Left kidney (tissue), 2 donors: ENCODE results near the gene NECTIN2. TPM values are rescaled to one million over a fixed set of nuclear protein-coding genes. Genes with fewer than 3 reads are reported as not detected.
"Not testable (repeated sequence)": the region's sequence is repeated elsewhere in the genome, so short reads cannot be mapped to it uniquely, and the experiment has no call there.

Experiments
- DNase-seq: peaks from one replicate; pipeline ENCODE4 v3.0.0-alpha.2; 2013
- polyA plus RNA-seq: library from polyadenylated mRNA; unstranded; fragments of 120-200 nt; gene quantifications from one replicate; pipeline ENCODE4 v1.2.1, GENCODE V29; 2013; ENCODE audit not compliant: insufficient read length

NECTIN2 gene
- polyA plus RNA-seq, 1 donor, result 139 TPM

- DNase-seq, result no peak
These were observed 32.1 kb upstream of the NECTIN2 start for GRCh38 chr19:44813841-44814470.

DNA sequence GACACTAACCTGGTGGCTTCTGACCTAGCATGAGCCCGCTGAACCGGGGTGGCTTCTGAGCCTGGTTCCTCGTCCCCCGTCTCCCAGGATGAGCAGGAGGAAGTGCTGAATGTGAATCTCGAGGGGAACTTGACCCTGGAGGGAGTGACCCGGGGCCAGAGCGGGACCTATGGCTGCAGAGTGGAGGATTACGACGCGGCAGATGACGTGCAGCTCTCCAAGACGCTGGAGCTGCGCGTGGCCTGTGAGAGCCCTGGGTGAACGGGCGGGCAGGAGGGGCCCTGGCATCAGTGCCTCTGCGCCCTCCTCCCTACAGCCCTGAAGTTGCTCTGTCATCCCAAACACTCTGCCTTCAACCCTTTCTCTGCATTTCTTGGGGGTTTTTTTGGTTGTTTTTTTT lies 31.6 kb upstream of the NECTIN2 start:
- no peak for DNase-seq

DNA sequence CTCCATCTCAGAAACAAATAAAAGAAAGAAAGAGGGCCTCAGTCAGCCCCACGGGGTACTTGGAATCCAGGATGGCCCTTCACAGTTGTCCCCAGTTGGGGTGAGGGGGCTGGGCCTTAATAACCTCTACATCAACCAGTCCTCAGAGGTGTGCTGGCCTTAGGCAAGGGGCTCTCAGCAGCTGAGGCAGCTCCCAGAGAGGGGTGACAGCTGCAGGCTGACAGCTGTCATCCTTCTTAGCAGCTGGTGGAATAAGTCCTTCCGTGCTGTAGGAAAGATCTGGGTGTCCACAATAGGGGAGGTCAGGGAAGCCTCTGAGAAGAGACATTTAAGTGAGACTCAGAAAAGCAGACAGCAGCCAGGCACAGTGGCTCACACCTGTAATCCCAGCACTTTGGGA lies 29.8 kb upstream of the NECTIN2 start:
- DNase-seq, result no peak

DNA sequence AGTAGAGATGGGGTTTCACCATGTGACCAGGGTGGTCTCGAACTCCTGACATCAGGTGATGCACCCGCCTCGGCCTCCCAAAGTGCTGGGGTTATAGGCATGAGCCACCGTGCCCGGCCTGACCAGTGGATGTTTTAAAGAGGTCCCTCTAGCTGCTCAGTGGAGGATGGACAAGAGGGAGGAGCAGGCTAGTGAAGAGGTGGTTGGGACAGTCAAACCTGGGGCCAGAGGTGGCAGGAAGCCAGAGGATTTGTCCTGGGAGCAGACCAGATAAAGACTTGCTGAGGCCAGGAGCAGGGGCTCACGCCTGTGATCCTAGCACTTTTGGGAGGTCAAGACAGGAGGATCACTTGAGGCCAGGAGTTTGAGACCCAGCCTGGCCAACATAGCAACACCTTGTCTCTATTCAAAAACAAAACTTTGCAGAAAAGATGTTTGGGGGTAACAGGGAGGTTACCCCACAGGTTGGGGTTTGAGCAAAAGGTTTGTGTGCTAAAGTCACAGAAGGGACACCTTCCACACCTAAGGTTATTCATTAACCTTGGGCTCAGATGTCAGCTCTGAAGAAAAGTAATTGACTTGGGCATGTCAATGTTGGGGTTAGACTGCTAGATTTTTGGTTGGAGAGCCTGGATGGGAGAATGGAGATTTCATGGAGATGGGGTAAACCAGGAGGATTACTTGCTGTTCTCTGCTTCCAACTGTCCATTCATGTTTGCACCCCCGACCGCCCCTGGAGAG lies 28.2 kb upstream of the NECTIN2 start:
- DNase-seq, result no peak

DNA sequence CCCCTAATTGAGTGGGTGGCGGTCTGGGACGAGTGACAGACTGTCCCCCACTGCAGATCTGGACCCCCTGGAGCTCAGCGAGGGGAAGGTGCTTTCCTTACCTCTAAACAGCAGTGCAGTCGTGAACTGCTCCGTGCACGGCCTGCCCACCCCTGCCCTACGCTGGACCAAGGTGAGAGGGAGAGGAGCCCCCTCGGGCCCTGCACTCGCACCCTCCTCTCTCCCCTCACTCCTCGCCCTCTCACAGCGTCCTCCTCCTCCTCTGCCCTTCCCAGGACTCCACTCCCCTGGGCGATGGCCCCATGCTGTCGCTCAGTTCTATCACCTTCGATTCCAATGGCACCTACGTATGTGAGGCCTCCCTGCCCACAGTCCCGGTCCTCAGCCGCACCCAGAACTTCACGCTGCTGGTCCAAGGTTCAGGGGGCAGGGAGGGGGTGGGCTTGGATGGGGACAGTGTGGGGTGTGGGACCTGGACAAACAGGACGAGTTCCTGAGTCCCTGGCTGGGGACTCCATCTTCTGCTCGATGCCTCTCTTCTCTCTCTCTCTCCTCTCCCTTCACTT lies 27.5 kb upstream of the NECTIN2 start:
- no peak for DNase-seq

DNA sequence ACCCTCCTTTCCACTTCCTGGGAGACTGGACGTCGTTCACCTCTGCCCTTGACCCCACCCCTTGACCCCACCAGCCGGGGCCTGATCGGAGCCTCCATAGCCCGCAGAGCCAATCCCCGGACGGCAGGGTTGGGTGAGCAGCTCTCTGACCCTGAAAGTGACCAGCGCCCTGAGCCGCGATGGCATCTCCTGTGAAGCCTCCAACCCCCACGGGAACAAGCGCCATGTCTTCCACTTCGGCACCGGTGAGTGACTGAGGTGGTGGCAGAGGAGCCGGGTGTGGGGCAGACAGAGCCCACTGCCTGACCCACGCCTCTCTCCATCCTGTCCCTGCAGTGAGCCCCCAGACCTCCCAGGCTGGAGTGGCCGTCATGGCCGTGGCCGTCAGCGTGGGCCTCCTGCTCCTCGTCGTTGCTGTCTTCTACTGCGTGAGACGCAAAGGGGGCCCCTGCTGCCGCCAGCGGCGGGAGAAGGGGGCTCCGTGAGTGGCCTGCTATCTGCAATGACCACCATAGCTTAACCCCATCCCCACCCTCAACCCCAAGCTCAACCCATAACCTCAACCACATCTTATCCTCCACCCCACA lies 26.8 kb upstream of the NECTIN2 start:
- DNase-seq, result no peak

- no peak for DNase-seq
These were observed 25.2 kb upstream of the NECTIN2 start for GRCh38 chr19:44820648-44821609.

DNA sequence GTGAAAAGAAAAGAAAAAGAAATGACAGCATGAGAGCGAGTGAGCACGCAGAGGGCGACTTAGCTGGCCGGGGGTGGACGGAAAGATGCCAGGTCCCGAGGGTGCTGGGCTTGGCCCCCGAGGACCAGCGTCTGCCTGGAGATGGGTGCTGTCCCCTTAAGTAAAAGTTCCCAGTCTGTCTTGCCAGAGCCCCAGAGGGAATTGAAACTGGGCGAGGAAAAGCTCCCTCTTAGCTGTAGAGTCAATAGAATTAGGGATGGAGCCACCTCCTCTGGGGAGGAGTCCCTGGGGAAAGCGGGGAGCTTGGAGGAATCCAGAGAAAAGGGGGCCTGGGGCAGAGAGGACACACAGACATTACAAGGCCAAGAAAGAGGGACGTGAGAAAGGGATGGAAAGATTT lies 23.9 kb upstream of the NECTIN2 start:
- DNase-seq, result no peak

GRCh38 chr19:44822670-44823372 lies 23.3 kb upstream of the NECTIN2 start:
- DNase-seq, result no peak

DNA sequence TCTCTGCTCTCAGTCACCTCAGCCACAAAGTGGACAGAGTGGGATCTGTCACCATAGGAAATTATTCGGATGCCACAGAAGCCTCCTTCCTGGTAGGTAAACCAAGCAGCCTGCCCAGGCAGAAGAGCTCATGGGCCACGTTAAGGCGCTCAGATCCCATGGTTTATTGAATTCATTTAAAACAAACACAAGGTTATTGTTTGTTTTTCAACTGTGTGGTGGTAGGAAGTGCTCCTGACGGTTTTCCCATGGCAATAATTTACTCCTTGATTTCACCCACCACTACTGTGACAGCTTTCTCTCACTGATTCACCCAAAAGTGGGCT lies 22.8 kb upstream of the NECTIN2 start:
- no peak for DNase-seq

DNA sequence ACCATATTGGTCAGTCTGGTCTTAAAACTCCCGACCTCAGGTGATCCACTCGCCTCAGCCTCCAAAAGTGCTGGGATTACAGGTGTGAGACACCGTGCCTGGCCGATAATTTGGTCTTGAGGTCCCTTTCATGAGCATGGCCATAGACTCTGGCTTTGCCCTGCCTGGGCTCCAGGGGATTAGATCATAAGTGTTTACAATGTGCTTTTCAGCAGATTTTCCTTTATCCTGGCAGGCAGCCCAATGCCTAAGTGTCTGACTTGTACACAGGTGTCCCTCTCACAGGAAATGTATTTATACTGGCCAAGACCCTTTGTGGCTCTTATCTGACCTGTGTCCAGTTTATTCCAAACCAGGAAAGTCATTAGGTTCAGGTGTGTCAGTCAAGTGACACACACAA lies 21.3 kb upstream of the NECTIN2 start:
- DNase-seq, result no peak

DNA sequence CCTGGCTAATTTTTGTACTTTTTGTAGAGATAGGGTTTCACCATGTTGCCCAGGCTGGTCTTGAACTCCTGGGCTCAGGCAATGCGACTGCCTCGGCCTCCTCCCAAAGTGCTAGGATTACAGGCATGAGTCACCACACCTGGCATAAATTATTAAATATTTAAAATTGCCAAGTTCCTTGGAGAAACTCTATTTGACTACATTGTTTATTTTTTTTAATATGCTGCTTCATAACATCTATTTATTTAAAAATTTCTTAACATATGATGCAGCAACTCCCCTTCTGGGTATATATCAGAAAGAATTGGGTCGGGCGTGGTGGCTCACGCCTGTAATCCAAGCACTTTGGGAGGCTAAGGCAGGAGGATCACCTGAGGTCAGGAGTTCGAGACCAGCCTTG lies 13.2 kb upstream of the NECTIN2 start:
- DNase-seq, result not testable (repeated sequence)

DNA sequence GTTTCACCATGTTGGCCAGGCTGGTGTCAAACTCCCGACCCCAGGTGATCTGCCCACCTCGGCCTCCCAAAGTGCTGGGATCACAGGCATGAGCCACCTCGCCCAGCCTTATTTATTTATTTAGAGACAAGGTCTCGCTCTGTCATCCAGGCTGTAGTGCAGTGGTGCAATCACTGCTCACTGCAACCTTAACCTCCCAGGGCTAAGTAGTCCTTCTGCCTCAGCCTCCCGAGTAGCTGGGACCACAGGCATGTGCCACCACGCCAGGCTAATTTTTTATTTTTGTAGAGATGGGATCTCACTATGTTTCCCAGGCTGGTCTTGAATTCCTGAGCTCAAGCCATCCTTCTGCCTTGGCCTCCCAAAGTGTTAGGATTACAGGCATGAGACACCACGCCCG lies 11.7 kb upstream of the NECTIN2 start:
- not testable (repeated sequence) for DNase-seq

DNA sequence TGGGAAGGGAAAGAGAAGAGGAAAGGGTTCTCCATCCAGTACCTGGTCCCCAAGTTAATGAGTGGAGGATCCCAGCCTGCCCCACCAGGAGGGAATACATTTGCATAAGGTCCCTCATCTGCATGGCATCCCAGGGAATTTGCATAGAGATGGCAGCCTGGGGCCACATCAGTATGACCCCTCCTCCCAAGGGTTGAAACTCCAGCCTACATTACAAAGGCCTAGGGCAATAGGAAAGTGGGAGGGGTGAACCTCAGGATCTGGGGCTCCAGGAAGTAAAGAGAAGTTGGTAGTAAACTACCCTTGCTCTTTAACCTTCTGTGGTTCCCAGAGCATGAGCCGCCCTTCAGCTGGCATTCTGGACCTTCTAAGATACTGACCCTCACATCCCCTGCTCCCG lies 6.8 kb upstream of the NECTIN2 start:
- DNase-seq, result no peak

GRCh38 chr19:44840811-44841210 lies 5.3 kb upstream of the NECTIN2 start:
- no peak for DNase-seq

GRCh38 chr19:44841231-44841630 lies 4.9 kb upstream of the NECTIN2 start:
- no peak for DNase-seq

GRCh38 chr19:44845286-44845611 lies 848 bp upstream of the NECTIN2 start:
- no peak for DNase-seq

- DNase-seq, result peak; percentile 66
These were observed 502 bp downstream of the NECTIN2 start for GRCh38 chr19:44846455-44847143.

DNA sequence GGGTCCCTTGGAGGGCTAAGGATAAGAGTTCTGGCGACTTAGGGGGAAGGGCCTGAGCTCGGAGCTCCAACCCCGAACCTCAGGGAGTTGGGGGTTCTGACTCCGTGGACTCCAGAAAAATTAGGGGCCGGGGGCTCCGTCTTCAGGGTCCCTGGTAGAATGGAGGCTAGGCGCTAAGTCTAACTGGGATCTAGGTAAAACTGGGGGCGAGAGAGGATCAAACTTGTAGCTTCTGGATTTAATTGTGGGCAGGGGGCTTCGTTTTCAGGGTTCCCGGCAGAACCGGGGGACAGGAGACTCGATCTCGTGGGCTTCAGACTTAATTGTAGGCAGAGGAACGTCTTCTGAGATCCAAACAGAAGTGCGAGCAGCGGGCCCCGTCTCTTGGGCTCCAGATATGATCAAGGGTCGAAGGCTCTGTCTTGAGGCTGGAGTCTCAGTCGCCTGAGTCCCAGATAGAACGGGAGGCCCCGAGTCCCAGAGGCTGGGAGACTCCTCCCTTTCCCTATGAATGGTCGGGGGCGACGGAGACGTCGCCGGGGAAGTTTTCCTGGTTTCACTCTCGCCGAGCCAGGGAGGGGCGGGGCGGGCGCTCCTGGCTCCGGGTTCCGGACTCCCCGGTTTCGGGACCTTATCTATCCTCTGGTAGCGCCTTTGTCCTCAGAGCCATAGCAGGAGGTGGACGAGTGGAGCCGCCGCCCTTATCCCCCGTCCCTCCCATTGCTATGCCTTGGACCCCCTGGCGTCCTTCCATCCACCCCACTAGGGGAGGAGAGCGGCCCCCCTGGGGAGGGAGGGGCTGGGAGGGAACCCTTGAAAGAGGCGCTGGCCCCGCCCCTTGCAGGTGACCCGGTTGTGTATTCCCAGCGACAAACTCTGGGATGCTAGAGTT lies 1.3 kb downstream of the NECTIN2 start:
- DNase-seq, result peak; percentile 69
